A172 (cell line): ENCODE data around the gene CRKL. TPM values are rescaled to one million over a fixed set of nuclear protein-coding genes. Genes with fewer than 3 reads are reported as not detected.

Experiments
- DNase-seq: peaks from one replicate; pipeline ENCODE4 v3.0.0-alpha.2; 2015; ENCODE audit warnings: low spot score
- total RNA-seq: library from RNA; depleted of rRNA; stranded (reverse); fragments of >200 nt; shearing (Covaris generic); gene quantifications from 2 replicates; pipeline ENCODE4 v1.2.3, GENCODE V29; 2014

CRKL gene
- total RNA-seq, 1 experiment from 2014 or later, result 33.8 TPM

- no peak for DNase-seq
Measured at GRCh38 chr22:20966883-20967696, 49.9 kb downstream of the CRKL start, which contains the start of gene AIFM3. TSS of gene AIFM3 (plus strand) at chr22:20967255. CDS start at chr22:20967945, 690 bp downstream.

- no peak for DNase-seq
Measured at GRCh38 chr22:20967697-20968211, 50.5 kb downstream of the CRKL start.

- no peak for DNase-seq
Measured at GRCh38 chr22:20968281-20968977, 51.2 kb downstream of the CRKL start.

- no peak for DNase-seq
Measured at GRCh38 chr22:20970939-20971657, 53.9 kb downstream of the CRKL start.

GRCh38 chr22:20972014-20972694 is 54.9 kb downstream of the CRKL start:
- DNase-seq, result peak; percentile 23

- no peak for DNase-seq
Measured at GRCh38 chr22:20972933-20973577, 55.8 kb downstream of the CRKL start.

GRCh38 chr22:20973634-20974286 is 56.6 kb downstream of the CRKL start:
- no peak for DNase-seq

GRCh38 chr22:20974336-20974955 is 57.2 kb downstream of the CRKL start:
- no peak for DNase-seq

GRCh38 chr22:20975541-20976290 is 58.5 kb downstream of the CRKL start:
- no peak for DNase-seq

GRCh38 chr22:20976291-20976877 is 59.2 kb downstream of the CRKL start:
- no peak for DNase-seq

- DNase-seq, result no peak
Measured at GRCh38 chr22:20977019-20977418, 59.8 kb downstream of the CRKL start.

- DNase-seq, result no peak
Measured at GRCh38 chr22:20977516-20978170, 60.4 kb downstream of the CRKL start.

- no peak for DNase-seq
Measured at GRCh38 chr22:20978419-20978818, 61.2 kb downstream of the CRKL start.

GRCh38 chr22:20979243-20979809 is 62.1 kb downstream of the CRKL start:
- no peak for DNase-seq

- DNase-seq, result no peak
Measured at GRCh38 chr22:20979940-20980453, 62.8 kb downstream of the CRKL start.

GRCh38 chr22:20980523-20980922 is 63.3 kb downstream of the CRKL start:
- DNase-seq, result no peak

GRCh38 chr22:20980938-20981722 is 63.9 kb downstream of the CRKL start:
- no peak for DNase-seq
